COLO668 (cell line): ENCODE data around the gene NCAPH2.

Experiments used
- DNase-seq: peaks from one replicate; lab custom pipeline; 2025; ENCODE audit not compliant: unreplicated experiment; lab: John Stamatoyannopoulos, UW

Gene NCAPH2

DNA sequence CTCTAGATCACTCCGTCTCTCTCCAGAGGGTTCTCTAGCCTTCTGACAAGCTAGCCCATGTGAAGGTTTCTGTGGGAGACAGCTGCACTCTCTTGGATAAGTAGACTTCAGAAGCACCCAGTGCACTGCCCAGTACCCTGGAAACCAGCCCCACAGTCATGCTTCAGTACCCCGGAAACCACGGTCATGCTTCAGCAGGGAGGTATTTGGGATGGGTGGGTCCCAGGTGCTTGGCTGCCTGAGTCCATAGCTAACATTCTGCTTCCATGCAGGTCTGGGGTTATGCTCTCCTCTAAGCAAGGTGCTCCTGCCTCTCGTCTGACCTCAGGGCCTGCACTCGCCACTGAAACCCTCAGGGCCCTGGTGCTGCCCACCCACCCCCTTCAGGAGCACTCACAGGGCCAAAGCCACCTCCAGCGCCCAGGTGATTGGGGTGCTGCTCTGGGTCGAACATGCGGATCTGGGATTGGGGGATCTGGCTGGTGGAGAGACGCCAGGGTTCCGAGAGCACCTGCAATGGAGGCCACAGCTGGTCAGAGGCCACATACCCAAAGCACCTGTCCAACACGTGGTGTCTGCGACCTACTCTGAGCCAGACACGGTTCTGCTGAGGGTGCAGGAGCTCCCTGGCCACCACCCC is 62.0 kb downstream of the NCAPH2 start:
- peak; percentile 52 for DNase-seq

GRCh38 chr22:50570861-50571260 is 62.8 kb downstream of the NCAPH2 start:
- no peak for DNase-seq

GRCh38 chr22:50571264-50572175 is 63.5 kb downstream of the NCAPH2 start:
- no peak for DNase-seq

- DNase-seq: no peak
These were observed 64.9 kb downstream of the NCAPH2 start for GRCh38 chr22:50572965-50573364.

GRCh38 chr22:50573491-50574382 is 65.7 kb downstream of the NCAPH2 start:
- no peak for DNase-seq

GRCh38 chr22:50574383-50574755 is 66.3 kb downstream of the NCAPH2 start:
- no peak for DNase-seq
